Measurements from ENCODE around the gene CABLES2.
"Not testable (repeated sequence)": the region's sequence is repeated elsewhere in the genome, so short reads cannot be mapped to it uniquely, and the experiment has no call there.

CABLES2 gene

GRCh38 chr20:62387933-62388635 lies 19.0 kb downstream of the CABLES2 start:
- no peak for DNase-seq

- no peak for DNase-seq
Observed at GRCh38 chr20:62387219-62387913, 19.7 kb downstream of the CABLES2 start.

- peak; percentile 89 for DNase-seq
Observed at GRCh38 chr20:62386383-62387218, 20.5 kb downstream of the CABLES2 start, which contains the start of gene RPS21. Gene RPS21 (plus strand): TSS chr20:62387103. CDS start chr20:62387339, 236 bp downstream.

- DNase-seq = peak; percentile 81
Observed at GRCh38 chr20:62382306-62383198, 24.5 kb downstream of the CABLES2 start.

GRCh38 chr20:62381842-62382241 lies 25.2 kb downstream of the CABLES2 start:
- no peak for DNase-seq

- DNase-seq = no peak
Observed at GRCh38 chr20:62381202-62381797, 25.8 kb downstream of the CABLES2 start.

GRCh38 chr20:62378215-62378614 lies 28.9 kb downstream of the CABLES2 start:
- no peak for DNase-seq

- no peak for DNase-seq
Observed at GRCh38 chr20:62377615-62378178, 29.4 kb downstream of the CABLES2 start.

GRCh38 chr20:62377064-62377461 lies 30.0 kb downstream of the CABLES2 start:
- DNase-seq = no peak

- DNase-seq = no peak
Observed at GRCh38 chr20:62376112-62377063, 30.7 kb downstream of the CABLES2 start.

- no peak for DNase-seq
Observed at GRCh38 chr20:62374331-62375152, 32.5 kb downstream of the CABLES2 start.

- DNase-seq = not testable (repeated sequence)
Observed at GRCh38 chr20:62373631-62374179, 33.4 kb downstream of the CABLES2 start.

- DNase-seq = no peak
Observed at GRCh38 chr20:62372042-62372993, 34.8 kb downstream of the CABLES2 start.

- DNase-seq = no peak
Observed at GRCh38 chr20:62371588-62372041, 35.5 kb downstream of the CABLES2 start.

- DNase-seq = no peak
Observed at GRCh38 chr20:62370807-62371587, 36.1 kb downstream of the CABLES2 start.

- no peak for DNase-seq
Observed at GRCh38 chr20:62370115-62370806, 36.8 kb downstream of the CABLES2 start.

- DNase-seq = no peak
Observed at GRCh38 chr20:62369815-62370114, 37.3 kb downstream of the CABLES2 start.

Data from NCI-H1105 treated with DMSO at 0.1 percent for 48 hours (cell line).